Heart left ventricle (tissue), 16 donors: Measurements from ENCODE around the gene CDK8. TPM values are rescaled to one million over a fixed set of nuclear protein-coding genes. Genes with fewer than 3 reads are reported as not detected.
A peak's percentile ranks its signal among the peaks of the same experiment; 100 is the strongest.

Experiments
- ATAC-seq, 4 donors: fragments of 200-7000 bp; cut with Tn5 transposase; one replicate each; pipeline ENCODE4 v1.9.1; 2020 to 2022; ENCODE audit warnings: moderate library complexity in 4 of 4, mild to moderate bottlenecking in 3 of 4, moderate number of reproducible peaks in 1 of 4
- DNase-seq, 5 donors: peaks; one replicate each; pipeline ENCODE4 v3.0.0-alpha.2; 2020
- H3K27ac ChIP-seq, 12 donors: fragments of 200-600 bp; sonication (generic) in 4 of 12; one replicate each; pipeline versions ENCODE4 v1.5.0 to v1.8.0; 2016 to 2022; ENCODE audit warnings: mild to moderate bottlenecking in 2 of 12
- H3K27me3 ChIP-seq, 9 donors: fragments of 200-600 bp; sonication (generic) in 2 of 9; one replicate each; pipeline versions ENCODE4 v1.5.1 to v1.8.0; 2016 to 2022; ENCODE audit warnings: mild to moderate bottlenecking in 3 of 9
- H3K36me3 ChIP-seq, 9 donors: fragments of 200-600 bp; sonication (generic) in 2 of 9; one replicate each; pipeline versions ENCODE4 v1.5.0 to v1.8.0; 2018 to 2022; ENCODE audit warnings: mild to moderate bottlenecking in 2 of 9
- H3K4me1 ChIP-seq, 12 donors: fragments of 200-600 bp; sonication (generic) in 4 of 12; one replicate each; pipeline versions ENCODE4 v1.5.0 to v1.8.0; 2016 to 2022; ENCODE audit warnings: mild to moderate bottlenecking in 3 of 12
- H3K4me3 ChIP-seq, 12 donors: fragments of 200-600 bp; sonication (generic) in 4 of 12; one replicate each; pipeline versions ENCODE4 v1.5.0 to v1.8.0; 2017 to 2022; ENCODE audit warnings: mild to moderate bottlenecking in 9 of 12, moderate library complexity in 4 of 12
- H3K9me3 ChIP-seq, 12 donors: fragments of 200-600 bp; sonication (generic) in 4 of 12; one replicate each; pipeline versions ENCODE4 v1.5.0 to v1.8.0; 2016 to 2022; ENCODE audit warnings: mild to moderate bottlenecking in 1 of 12
- POLR2A ChIP-seq, 2 donors: fragments of 450-650 bp; IDR thresholded peaks; one replicate each; pipeline ENCODE4 v1.6.1; 2017; ENCODE audit warnings: antibody characterized with exemption in 2 of 2, mild to moderate bottlenecking in 2 of 2, moderate library complexity in 2 of 2
- WGBS, 4 donors: extraction: QIAGEN DNeasy Blood & Tissue Kit in 2 of 4; methylation state at CpG; one replicate each; pipeline versions ENCODE4 v1.1.5 to v1.1.7; 2013 to 2018; 5-methylcytosine and 5-hydroxymethylcytosine counted together
- intact Hi-C, 10 donors: fragments of 100-400 bp; cut with DNase I; formaldehyde crosslinking; loops; one replicate each; pipeline versions ENCODE4 v1.11.1 to v1.14.2; 2022
- polyA plus RNA-seq, 2 donors: library from polyadenylated mRNA; stranded (reverse); fragments of 200-250 nt; gene quantifications; one replicate each; pipeline ENCODE4 v1.2.3, GENCODE V29; 2013
- total RNA-seq, 9 donors: library from RNA; depleted of rRNA in 2 of 9; stranded (reverse); fragments of >200 nt in 2 of 9; fragmentation: NEBNext Ultra II Directional in 3 of 9; extraction: Animal tissue kit (Norgen Biotek cat#: 25700) in 3 of 9; gene quantifications; one replicate each; pipeline versions ENCODE4 v1.1.0 to v1.2.4, GENCODE V29; 2016 to 2023
- TF ChIP-seq, protein P1 (sequence below), 12 donors: fragments of 200-600 bp; sonication (generic) in 4 of 12; IDR thresholded peaks; one replicate each; pipeline versions ENCODE4 v1.5.0 to v1.8.0; 2018 to 2022; ENCODE audit warnings: antibody characterized with exemption in 12 of 12, mild to moderate bottlenecking in 5 of 12
- donor health status: ischemic (EF 13 %, LVEDD 7.1; RV severe dilation, severe dysfunction).
- donor health status: healthy with polysubstance abuse.
- donor health status: DM: no; HTN: yes; CAD: no.
- donor health status: DM: no; HTN: no; CAD: no.
- donor health status: ischemic (EF 25% LVEDD 6.9; RV normal size, moderate dysfunction).
- donor health status: ischemic (EF 25% LVEDD 5.7; RV mildly dilated, moderate dysfunction).
- donor health status: healthy.
- donor health status: DM: yes; HTN: yes; CAD: no.
- donor health status: ischemic (EF 35%, LVEDD 5.7; RV mildly dilated, moderate dysfunction).
- donor health status: nonischemic (EF 11% LVEDD 7.7; RV severe dilation, severe dysfunction).
- donor health status: DM: yes; HTN: yes; CAD: no.
- donor health status: PGD.
- donor health status: ischemic (EF 29% LVEDD 5.4; RV normal size, mild dysfunction).
- donor health status: nonischemic (EF 23%, LVEDD 6.1; RV moderate dilation, normal function).

The CDK8 gene
- total and polyA plus RNA-seq, 11 donors, result 5.3 to 12.4 (median 9.9) TPM

DNA sequence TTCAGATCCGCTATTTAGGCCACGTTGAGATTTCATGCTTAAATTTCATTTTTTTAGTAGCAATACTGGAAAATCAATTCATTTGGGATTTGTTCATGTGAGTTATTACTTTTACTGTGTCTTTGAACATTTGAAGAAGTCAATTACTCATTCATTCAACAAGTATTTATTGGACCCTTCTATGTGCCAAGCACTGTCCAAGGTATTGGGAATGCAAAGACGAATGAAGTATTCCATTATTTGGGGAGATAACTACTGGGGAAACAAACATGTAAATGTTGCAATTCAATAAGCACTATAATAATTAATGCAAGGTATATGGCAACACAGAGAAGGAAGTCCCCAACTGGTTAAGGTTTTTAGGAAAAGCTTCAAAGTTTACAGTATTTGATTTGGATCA is 5.7 kb downstream of the CDK8 start:
- Histone ChIP-seq H3K4me3 (no peak overlapping the region), H3K27me3 (no peaks in the 10 kb centered on the region), H3K27ac (no peak overlapping the region), H3K9me3 (no peaks in the 10 kb centered on the region), H3K4me1 (peaks cover 0 to 35% (median 20%) of the 10 kb centered on the region in 12 donors), H3K36me3 (no peaks in the 10 kb centered on the region)
- no peak for DNase-seq
- 80 to 87% (median 84%) methylated on average over 3 of the region's 3 CpGs for whole genome bisulfite sequencing, 4 donors
- no peak for TF ChIP-seq POLR2A (IDR thresholded peaks at IDR 0.05)
- TF ChIP-seq, protein P1, sequence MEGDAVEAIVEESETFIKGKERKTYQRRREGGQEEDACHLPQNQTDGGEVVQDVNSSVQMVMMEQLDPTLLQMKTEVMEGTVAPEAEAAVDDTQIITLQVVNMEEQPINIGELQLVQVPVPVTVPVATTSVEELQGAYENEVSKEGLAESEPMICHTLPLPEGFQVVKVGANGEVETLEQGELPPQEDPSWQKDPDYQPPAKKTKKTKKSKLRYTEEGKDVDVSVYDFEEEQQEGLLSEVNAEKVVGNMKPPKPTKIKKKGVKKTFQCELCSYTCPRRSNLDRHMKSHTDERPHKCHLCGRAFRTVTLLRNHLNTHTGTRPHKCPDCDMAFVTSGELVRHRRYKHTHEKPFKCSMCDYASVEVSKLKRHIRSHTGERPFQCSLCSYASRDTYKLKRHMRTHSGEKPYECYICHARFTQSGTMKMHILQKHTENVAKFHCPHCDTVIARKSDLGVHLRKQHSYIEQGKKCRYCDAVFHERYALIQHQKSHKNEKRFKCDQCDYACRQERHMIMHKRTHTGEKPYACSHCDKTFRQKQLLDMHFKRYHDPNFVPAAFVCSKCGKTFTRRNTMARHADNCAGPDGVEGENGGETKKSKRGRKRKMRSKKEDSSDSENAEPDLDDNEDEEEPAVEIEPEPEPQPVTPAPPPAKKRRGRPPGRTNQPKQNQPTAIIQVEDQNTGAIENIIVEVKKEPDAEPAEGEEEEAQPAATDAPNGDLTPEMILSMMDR (IDR thresholded peaks at IDR 0.05), result no peak
- intact Hi-C loops, result loop anchor here in 5 of 10 donors (5.0 to 10.0 kb wide), 6 partner anchors 37 to 225 kb away; partner anchors contain the start of gene RNF6 (in 1 of the 5)
- ATAC-seq, result no peak

DNA sequence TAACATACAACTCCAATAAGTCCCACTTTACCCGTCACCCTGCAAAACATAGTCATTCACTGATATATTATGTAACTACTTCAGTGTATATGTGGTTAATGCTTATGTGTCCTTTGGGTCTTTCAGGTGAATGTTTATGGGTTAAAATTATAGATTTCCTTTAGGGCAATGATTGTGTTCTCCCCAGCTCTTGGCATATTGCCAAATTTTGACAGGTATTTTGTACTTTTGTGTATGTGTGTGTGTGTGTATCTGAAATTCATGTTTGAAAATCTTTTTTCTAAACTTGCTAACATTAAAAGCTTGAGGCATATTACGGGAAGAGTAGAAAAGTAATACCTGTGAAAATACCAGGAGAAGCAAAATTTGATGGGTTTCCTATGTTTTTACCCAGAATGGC is 8.2 kb downstream of the CDK8 start:
- H3K27ac ChIP-seq, result no peak overlapping the region
- H3K4me1 ChIP-seq, result peaks cover 0 to 30% (median 12%) of the 10 kb centered on the region in 12 donors
- no peak for ATAC-seq
- TF ChIP-seq, protein P1 (IDR thresholded peaks at IDR 0.05), result no peak
- no peak for TF ChIP-seq POLR2A (IDR thresholded peaks at IDR 0.05)
- no peaks in the 10 kb centered on the region for H3K36me3 ChIP-seq
- DNase-seq, result no peak
- intact Hi-C loops, result loop anchor here in 1 of 10 donors (10.0 kb wide), 1 partner anchor 113 kb away; no protein-coding TSS in a partner anchor
- no peak overlapping the region for H3K4me3 ChIP-seq
- H3K27me3 ChIP-seq, result no peaks in the 10 kb centered on the region
- 97 to 100% (median 100%) methylated on average over 2 of the region's 2 CpGs for WGBS, 4 donors
- no peaks in the 10 kb centered on the region for H3K9me3 ChIP-seq

DNA sequence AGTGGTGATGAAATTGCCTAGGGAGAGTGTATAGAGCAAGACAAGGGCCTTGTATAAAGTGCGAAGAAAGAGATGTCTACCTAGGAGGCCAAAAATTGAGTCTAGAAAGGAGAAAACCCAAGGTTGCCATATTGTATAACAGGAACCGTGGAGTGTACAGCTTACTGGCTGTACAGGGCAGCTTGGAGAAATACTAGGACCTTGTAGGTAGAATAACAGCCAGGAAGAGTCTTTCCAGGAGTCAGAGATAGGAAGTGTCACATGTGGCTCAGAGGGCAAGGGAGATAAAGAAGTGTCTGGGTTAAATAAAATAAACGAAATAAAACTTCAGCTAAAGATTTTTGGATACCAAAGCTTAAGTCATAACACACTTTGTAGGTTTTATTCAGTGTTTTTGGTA is 12.4 kb downstream of the CDK8 start:
- H3K27me3 ChIP-seq, result no peaks in the 10 kb centered on the region
- TF ChIP-seq, protein P1 (IDR thresholded peaks at IDR 0.05), result no peak
- TF ChIP-seq POLR2A (IDR thresholded peaks at IDR 0.05), result no peak
- whole genome bisulfite sequencing, 4 donors, result 53 to 59% (median 54%) methylated on average over 3 of the region's 3 CpGs
- intact Hi-C loops, result loop anchor here in 1 of 10 donors (10.0 kb wide), 1 partner anchor 108 kb away; no protein-coding TSS in a partner anchor
- no peaks in the 10 kb centered on the region for H3K36me3 ChIP-seq
- ATAC-seq (peak in 1 of 4 donors; percentile 56), DNase-seq (no peak)
- H3K4me3 ChIP-seq, result no peak overlapping the region
- H3K27ac ChIP-seq, result no peak overlapping the region
- peaks cover 0 to 35% (median 16%) of the 10 kb centered on the region in 12 donors for H3K4me1 ChIP-seq
- H3K9me3 ChIP-seq, result no peaks in the 10 kb centered on the region

GRCh38 chr13:26270707-26271106 is 16.8 kb downstream of the CDK8 start:
- no peaks in the 10 kb centered on the region for H3K9me3 ChIP-seq
- H3K36me3 ChIP-seq, result no peaks in the 10 kb centered on the region
- H3K4me1 ChIP-seq, result peaks cover 0 to 40% (median 21%) of the 10 kb centered on the region in 12 donors
- no peak overlapping the region for H3K27ac ChIP-seq
- H3K27me3 ChIP-seq, result no peaks in the 10 kb centered on the region
- ATAC-seq (no peak), DNase-seq (no peak)
- intact Hi-C loops, result no loop called here
- TF ChIP-seq POLR2A (IDR thresholded peaks at IDR 0.05), result no peak
- TF ChIP-seq, protein P1 (IDR thresholded peaks at IDR 0.05), result no peak
- 81 to 96% (median 92%) methylated on average over 3 of the region's 3 CpGs for WGBS, 4 donors
- no peak overlapping the region for H3K4me3 ChIP-seq
